GM12872 (cell line): ENCODE results near the gene MED9.

Experiments used
- TF ChIP-seq, protein P1 (sequence below): IDR thresholded peaks from 3 replicates; pipeline ENCODE4 v1.5.1; 2011; ENCODE audit warnings: low read depth, mild to moderate bottlenecking, low read length, moderate library complexity; ENCODE audit not compliant: insufficient read depth

The MED9 gene

GRCh38 chr17:17476865-17477467, at the start of gene MED9:
Gene MED9 (plus strand): TSS chr17:17477000. CDS start chr17:17477042, 42 bp downstream.
- TF ChIP-seq, protein P1, sequence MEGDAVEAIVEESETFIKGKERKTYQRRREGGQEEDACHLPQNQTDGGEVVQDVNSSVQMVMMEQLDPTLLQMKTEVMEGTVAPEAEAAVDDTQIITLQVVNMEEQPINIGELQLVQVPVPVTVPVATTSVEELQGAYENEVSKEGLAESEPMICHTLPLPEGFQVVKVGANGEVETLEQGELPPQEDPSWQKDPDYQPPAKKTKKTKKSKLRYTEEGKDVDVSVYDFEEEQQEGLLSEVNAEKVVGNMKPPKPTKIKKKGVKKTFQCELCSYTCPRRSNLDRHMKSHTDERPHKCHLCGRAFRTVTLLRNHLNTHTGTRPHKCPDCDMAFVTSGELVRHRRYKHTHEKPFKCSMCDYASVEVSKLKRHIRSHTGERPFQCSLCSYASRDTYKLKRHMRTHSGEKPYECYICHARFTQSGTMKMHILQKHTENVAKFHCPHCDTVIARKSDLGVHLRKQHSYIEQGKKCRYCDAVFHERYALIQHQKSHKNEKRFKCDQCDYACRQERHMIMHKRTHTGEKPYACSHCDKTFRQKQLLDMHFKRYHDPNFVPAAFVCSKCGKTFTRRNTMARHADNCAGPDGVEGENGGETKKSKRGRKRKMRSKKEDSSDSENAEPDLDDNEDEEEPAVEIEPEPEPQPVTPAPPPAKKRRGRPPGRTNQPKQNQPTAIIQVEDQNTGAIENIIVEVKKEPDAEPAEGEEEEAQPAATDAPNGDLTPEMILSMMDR, result no peak

DNA sequence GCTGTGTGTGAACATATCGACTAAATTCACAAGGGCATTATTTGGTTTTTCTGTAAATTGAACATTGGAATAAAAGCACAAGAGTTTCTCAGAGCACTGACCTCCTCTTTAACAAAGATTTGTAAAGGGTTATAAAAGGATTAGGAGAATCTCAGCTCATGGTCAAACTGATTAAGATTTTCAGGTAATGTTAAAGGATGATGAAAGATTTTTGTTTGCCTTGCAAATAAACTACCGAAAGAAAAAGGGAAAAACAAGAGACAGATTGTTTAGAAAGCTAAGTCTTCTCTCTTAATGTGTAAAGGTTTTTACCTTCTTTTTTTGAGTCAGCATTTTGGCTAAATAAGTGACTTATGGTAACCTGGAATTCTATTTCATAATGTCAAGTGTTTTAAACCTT, 47.6 kb upstream of the MED9 start:
- TF ChIP-seq, protein P1, result no peak

GRCh38 chr17:17431605-17432004, 45.2 kb upstream of the MED9 start:
- TF ChIP-seq, protein P1, result no peak

DNA sequence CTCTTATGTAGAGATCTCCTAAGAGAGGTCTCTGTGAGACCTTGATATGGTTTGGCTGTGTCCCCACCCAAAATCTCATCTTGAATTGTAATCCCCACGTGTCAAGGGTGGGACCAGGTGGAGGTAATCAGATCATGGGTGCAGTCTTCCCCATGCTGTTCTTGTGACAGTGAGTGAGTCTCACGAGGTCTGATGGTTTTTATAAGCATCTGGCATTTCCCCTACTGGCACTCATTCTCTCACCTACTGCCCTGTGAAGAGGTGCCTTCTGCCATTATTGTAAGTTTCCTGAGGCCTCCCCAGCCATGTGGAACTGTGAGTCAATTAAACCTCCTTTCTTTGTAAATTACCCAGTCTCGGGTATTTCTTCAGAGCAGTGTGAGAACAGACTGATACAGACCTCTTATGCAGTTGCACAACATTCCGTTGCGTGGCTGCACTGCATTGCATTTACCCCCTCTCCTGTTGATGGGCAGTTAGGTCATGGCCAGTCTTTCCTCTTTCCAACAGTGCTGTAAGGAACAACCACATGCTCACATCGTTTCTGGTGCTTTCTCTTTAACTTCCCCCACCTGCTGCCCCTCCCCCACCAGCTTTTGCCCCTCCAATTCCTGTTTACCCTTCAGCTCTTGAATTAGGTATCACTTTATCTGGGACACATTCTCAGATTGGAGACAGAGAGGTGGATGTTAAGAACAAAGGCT, 43.6 kb upstream of the MED9 start:
- TF ChIP-seq, protein P1, result no peak

GRCh38 chr17:17434477-17434876, 42.3 kb upstream of the MED9 start:
- TF ChIP-seq, protein P1, result no peak

DNA sequence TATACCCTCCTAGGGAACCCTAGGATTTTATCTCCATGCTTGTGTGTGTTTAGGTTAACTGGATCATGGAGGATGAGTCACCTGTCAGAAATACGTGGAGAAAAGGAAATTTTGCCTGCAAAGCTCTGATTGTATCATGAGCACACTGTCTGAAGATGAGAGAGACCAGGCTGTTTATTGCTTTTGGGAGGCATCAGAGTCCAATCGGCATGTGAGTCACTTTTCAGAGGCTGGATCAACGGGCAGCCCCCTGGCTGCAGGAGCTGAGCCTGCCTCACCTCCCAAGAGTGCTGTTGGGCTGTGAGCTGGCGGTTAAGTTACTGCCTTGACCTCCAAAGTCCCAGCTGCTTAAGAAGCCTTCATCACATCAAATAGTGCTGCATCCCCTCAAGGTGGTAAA, 41.5 kb upstream of the MED9 start:
- TF ChIP-seq, protein P1, result no peak

DNA sequence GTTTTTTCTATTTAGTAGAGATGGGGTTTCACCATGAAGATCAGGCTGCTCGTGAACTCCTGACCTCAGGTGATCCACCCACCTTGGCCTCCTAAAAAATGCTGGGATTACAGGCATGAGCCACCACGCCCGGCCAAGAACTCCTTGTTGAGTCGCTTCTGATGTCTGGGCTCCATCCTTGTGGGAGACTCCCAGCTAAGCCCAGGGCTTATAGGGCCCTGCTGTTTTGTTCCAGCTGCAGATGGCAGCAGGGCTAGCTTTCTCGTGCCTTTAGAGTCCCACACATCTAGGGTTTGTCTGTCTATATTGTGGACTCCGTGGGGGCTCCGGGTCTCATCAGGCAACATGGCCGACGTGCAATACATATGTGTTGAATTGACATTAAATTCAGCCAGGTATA, 39.3 kb upstream of the MED9 start:
- TF ChIP-seq, protein P1, result no peak
